ENCODE measurements around the gene MEGF8. TPM values are rescaled to one million over a fixed set of nuclear protein-coding genes. Genes with fewer than 3 reads are reported as not detected.

Gene MEGF8
- total and polyA plus RNA-seq, 9 of the 15 experiments (the other 6 are each of a cell fraction or from before 2014, with no cell fraction given): 0.28 to 13.1 (median 3.0) TPM

- TF ChIP-seq ZNF609 (CRISPR knock-in tag; IDR thresholded peaks at IDR 0.05; ENCODE audit: borderline replicate concordance) (no peak), TAF1 (IDR thresholded peaks at IDR 0.05; ENCODE audit: control insufficient read depth, extremely low read depth, insufficient read depth, low read length, severe bottlenecking) (peak; percentile 69), PHB2 (IDR thresholded peaks at IDR 0.05; ENCODE audit: low read depth) (no peak), ZNF175 (CRISPR knock-in tag; IDR thresholded peaks at IDR 0.05; ENCODE audit: low read depth) (no peak; the same call in 1 of the 2 replicates), BMI1 (IDR thresholded peaks at IDR 0.05; ENCODE audit: low read length) (no peak), TCFL5 (CRISPR knock-in tag; conservative IDR thresholded peaks at IDR 0.05) (no peak), RBM22 (IDR thresholded peaks at IDR 0.05; ENCODE audit: low read depth, low read length, poor library complexity, severe bottlenecking) (no peak), SMARCA5 (IDR thresholded peaks at IDR 0.05) (no peak), ZNF507 (tag; conservative IDR thresholded peaks at IDR 0.05) (no peak), SMARCA4 (IDR thresholded peaks at IDR 0.05) (no peak), ZNF76 (CRISPR knock-in tag; IDR thresholded peaks at IDR 0.05; ENCODE audit: borderline replicate concordance) (peak; percentile 52; the same call in 1 of the 2 replicates), YBX1 (IDR thresholded peaks at IDR 0.05) (no peak), GTF2B (IDR thresholded peaks at IDR 0.05; ENCODE audit: extremely low read depth, insufficient read length) (no peak), GABPA (tag; conservative IDR thresholded peaks at IDR 0.05; ENCODE audit: low read depth) (0 out of 2 replicates have a peak, but pooled peaks have one; percentile 24), ATF1 (CRISPR knock-in tag; IDR thresholded peaks at IDR 0.05) (no peak), ATF1 (tag; IDR thresholded peaks at IDR 0.05) (peak; percentile 96)
- TF ChIP-seq, protein P1, sequence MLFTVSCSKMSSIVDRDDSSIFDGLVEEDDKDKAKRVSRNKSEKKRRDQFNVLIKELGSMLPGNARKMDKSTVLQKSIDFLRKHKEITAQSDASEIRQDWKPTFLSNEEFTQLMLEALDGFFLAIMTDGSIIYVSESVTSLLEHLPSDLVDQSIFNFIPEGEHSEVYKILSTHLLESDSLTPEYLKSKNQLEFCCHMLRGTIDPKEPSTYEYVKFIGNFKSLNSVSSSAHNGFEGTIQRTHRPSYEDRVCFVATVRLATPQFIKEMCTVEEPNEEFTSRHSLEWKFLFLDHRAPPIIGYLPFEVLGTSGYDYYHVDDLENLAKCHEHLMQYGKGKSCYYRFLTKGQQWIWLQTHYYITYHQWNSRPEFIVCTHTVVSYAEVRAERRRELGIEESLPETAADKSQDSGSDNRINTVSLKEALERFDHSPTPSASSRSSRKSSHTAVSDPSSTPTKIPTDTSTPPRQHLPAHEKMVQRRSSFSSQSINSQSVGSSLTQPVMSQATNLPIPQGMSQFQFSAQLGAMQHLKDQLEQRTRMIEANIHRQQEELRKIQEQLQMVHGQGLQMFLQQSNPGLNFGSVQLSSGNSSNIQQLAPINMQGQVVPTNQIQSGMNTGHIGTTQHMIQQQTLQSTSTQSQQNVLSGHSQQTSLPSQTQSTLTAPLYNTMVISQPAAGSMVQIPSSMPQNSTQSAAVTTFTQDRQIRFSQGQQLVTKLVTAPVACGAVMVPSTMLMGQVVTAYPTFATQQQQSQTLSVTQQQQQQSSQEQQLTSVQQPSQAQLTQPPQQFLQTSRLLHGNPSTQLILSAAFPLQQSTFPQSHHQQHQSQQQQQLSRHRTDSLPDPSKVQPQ (CRISPR knock-in tag; IDR thresholded peaks at IDR 0.05; ENCODE audit: borderline replicate concordance): no peak
These were observed 71.2 kb downstream of the MEGF8 start (continued) for GRCh38 chr19:42396381-42397262.

Data from K562 (cell line).